Mucosa of descending colon (tissue), 3 donors: ENCODE results near the gene SCFD2. TPM values are rescaled to one million over a fixed set of nuclear protein-coding genes. Genes with fewer than 3 reads are reported as not detected.

Experiments
- ATAC-seq: fragments of 200-7000 bp; cut with Tn5 transposase; one replicate; pipeline ENCODE4 v1.9.1; 2020; ENCODE audit warnings: mild to moderate bottlenecking, moderate library complexity
- DNase-seq, 3 donors: peaks; one replicate each; pipeline ENCODE4 v3.0.0-alpha.2; 2020
- H3K36me3 ChIP-seq: fragments of 200-600 bp; one replicate; pipeline ENCODE4 v1.8.0; 2021; ENCODE audit warnings: low read depth, mild to moderate bottlenecking
- H3K4me1 ChIP-seq: fragments of 200-600 bp; one replicate; pipeline ENCODE4 v1.8.0; 2021; ENCODE audit warnings: low read depth, mild to moderate bottlenecking
- H3K4me3 ChIP-seq: fragments of 200-600 bp; one replicate; pipeline ENCODE4 v1.8.0; 2021; ENCODE audit warnings: mild to moderate bottlenecking
- H3K9me3 ChIP-seq: fragments of 200-600 bp; one replicate; pipeline ENCODE4 v1.8.0; 2021; ENCODE audit warnings: mild to moderate bottlenecking
- CTCF ChIP-seq: fragments of 200-600 bp; IDR thresholded peaks from one replicate; pipeline ENCODE4 v1.8.0; 2022; ENCODE audit warnings: antibody characterized with exemption, mild to moderate bottlenecking
- intact Hi-C, 2 donors: fragments of 100-400 bp; cut with DNase I in 1 of 2; cut with micrococcal nuclease in 1 of 2; formaldehyde crosslinking; loops; one replicate each; pipeline versions ENCODE4 v1.11.0 to v1.11.1; 2022; cut with DNase I, micrococcal nuclease
- total RNA-seq, 3 donors: library from RNA; stranded (reverse); fragmentation: NEBNext Ultra II Directional in 2 of 3; extraction: Animal tissue kit (Norgen Biotek cat#: 25700) in 2 of 3; gene quantifications; one replicate each; pipeline versions ENCODE4 v1.2.1 to v1.2.4, GENCODE V29; 2021 to 2023
- donor health status: DM: no; HTN: no; CAD: no; lungs with moderate emphysema.
- donor health status: DM: no; HTN: no; CAD: no.
- donor health status: DM: no; HTN: yes; CAD: no.

The SCFD2 gene
- total RNA-seq, 3 donors from 2014 or later, result 11.7 to 17.2 (median 16.0) TPM

- Histone ChIP-seq H3K4me1 (no peaks in the 10 kb centered on the region), H3K9me3 (no peaks in the 10 kb centered on the region), H3K36me3 (no peaks in the 10 kb centered on the region), H3K4me3 (no peak overlapping the region)
- intact Hi-C loops, result loop anchor here (10.0 kb wide), 1 partner anchor 1028 kb away; the partner anchor contains the start of gene PDGFRA (in 2 of the 2)
- peak; percentile 47 for TF ChIP-seq CTCF
- no peak for DNase-seq
- ATAC-seq, result peak; percentile 64
Measured at GRCh38 chr4:53196882-53197771, 168.7 kb downstream of the SCFD2 start.

- Histone ChIP-seq H3K9me3 (no peaks in the 10 kb centered on the region), H3K4me1 (no peaks in the 10 kb centered on the region), H3K4me3 (no peak overlapping the region), H3K36me3 (no peaks in the 10 kb centered on the region)
- intact Hi-C loops, result loop anchor here (10.0 kb wide), 1 partner anchor 1029 kb away; the partner anchor contains the start of gene PDGFRA (in 2 of the 2)
- TF ChIP-seq CTCF, result no peak
- DNase-seq (no peak), ATAC-seq (no peak)
Measured at GRCh38 chr4:53195815-53196661, 169.8 kb downstream of the SCFD2 start.

- DNase-seq (no peak), ATAC-seq (no peak)
- no peak for TF ChIP-seq CTCF
- Histone ChIP-seq H3K36me3 (no peaks in the 10 kb centered on the region), H3K9me3 (no peaks in the 10 kb centered on the region), H3K4me1 (no peaks in the 10 kb centered on the region), H3K4me3 (no peak overlapping the region)
- intact Hi-C loops, result loop anchor here (10.0 kb wide), 1 partner anchor 1030 kb away; the partner anchor contains the start of gene PDGFRA (in 2 of the 2)
Measured at GRCh38 chr4:53194727-53195126, 171.1 kb downstream of the SCFD2 start.

- Histone ChIP-seq H3K4me3 (no peak overlapping the region), H3K36me3 (no peaks in the 10 kb centered on the region), H3K9me3 (no peaks in the 10 kb centered on the region), H3K4me1 (peaks cover 6% of the 10 kb centered on the region)
- ATAC-seq, result no peak
- no peak for DNase-seq
- intact Hi-C loops, result loop anchor here (10.0 kb wide), 1 partner anchor 1032 kb away; the partner anchor contains the start of gene PDGFRA (in 2 of the 2)
- TF ChIP-seq CTCF, result no peak
Measured at GRCh38 chr4:53193111-53193510, 172.8 kb downstream of the SCFD2 start.

GRCh38 chr4:53192496-53192895 lies 173.4 kb downstream of the SCFD2 start:
- H3K9me3 ChIP-seq, result no peaks in the 10 kb centered on the region
- peaks cover 13% of the 10 kb centered on the region for H3K4me1 ChIP-seq
- ATAC-seq (no peak), DNase-seq (no peak)
- no peak overlapping the region for H3K4me3 ChIP-seq
- no peak for TF ChIP-seq CTCF
- intact Hi-C loops, result loop anchor here (10.0 kb wide), 1 partner anchor 1032 kb away; the partner anchor contains the start of gene PDGFRA (in 2 of the 2)
- no peaks in the 10 kb centered on the region for H3K36me3 ChIP-seq
